GM19397 (cell line): ENCODE data around the gene CCL13.
"Not testable (repeated sequence)": the region's sequence is repeated elsewhere in the genome, so short reads cannot be mapped to it uniquely, and the experiment has no call there.

Experiments used
- ATAC-seq: cut with Tn5 transposase; IDR thresholded peaks from one replicate; pipeline ENCODE4 v1.9.1; 2021; ENCODE audit warnings: mild to moderate bottlenecking, moderate library complexity; ENCODE audit not compliant: unreplicated experiment

CCL13 gene

DNA sequence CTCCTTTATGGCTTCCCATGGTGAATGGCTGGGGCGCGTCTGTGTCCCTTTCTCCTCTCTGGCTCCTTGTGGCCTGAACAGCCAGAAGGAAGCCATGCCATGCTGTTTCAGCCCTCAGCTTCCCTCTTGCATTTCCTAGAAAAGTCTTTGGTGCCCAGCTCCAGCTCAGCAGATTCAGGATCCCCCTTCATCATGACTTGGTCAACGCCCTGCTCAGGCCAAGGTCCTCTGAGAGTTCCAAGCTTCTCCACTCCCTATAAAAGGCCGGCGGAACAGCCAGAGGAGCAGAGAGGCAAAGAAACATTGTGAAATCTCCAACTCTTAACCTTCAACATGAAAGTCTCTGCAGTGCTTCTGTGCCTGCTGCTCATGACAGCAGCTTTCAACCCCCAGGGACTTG is at the start of gene CCL13:
TSS of gene CCL13 (plus strand) at position 287 of the 400 bp plus-strand sequence. CDS start at position 334, 47 bp downstream.
- no peak for ATAC-seq

DNA sequence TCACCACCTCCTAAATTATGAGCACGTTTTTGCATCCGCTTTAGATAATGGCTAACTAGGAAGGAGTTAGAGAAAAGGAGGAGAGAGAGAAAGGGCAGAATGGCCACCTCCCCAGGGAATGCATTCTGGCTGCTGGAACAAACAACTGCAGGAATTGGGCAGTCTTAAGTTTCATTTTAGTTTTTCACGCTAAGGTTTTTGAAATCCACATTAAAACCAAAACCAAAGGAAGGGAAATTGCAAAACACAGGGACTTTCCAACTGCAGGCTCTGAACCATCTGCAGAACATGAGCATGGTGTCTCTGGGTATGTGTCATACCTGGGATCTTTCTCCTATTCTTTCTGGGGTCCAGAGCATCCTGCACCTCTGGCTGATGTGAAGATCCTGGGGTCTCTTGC is 49.2 kb upstream of the CCL13 start:
- no peak for ATAC-seq

DNA sequence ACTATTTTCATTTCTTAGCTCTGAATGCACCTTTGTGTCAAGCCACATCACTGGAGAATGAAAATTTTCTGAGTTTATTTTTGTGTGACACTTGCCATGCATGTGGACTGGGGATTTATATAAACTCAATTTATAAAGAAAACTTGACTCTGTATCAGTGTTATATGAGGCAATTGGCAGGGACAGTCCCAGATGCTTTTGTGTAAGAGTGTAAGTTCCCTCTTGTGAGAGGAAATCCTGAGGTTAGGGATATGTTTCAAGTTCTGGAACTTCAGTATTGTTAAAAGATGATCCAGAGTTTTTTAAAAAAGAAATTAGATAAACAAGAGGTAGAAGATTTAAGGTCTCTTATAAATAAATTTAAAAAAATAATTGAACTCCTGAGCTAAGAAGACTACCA is 47.9 kb upstream of the CCL13 start:
- ATAC-seq: no peak

DNA sequence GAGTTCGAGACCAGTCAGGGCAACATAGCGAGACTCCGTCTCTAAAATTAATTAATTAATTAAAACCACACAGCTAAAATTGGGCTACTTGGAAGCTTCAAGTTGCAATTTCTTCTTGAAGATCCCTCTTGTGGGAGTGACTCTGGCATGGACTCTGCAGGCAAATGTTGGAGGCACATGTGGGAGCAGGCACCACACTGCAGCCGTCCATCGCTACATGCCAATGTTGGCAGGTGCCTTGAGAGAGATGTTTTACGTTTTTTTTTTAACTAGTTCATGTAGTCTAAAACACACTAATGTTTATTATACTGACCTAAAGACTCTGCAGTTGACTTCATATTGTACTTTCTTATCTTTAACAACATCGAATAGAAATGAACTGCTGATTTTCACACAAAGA is 45.0 kb upstream of the CCL13 start:
- no peak for ATAC-seq

DNA sequence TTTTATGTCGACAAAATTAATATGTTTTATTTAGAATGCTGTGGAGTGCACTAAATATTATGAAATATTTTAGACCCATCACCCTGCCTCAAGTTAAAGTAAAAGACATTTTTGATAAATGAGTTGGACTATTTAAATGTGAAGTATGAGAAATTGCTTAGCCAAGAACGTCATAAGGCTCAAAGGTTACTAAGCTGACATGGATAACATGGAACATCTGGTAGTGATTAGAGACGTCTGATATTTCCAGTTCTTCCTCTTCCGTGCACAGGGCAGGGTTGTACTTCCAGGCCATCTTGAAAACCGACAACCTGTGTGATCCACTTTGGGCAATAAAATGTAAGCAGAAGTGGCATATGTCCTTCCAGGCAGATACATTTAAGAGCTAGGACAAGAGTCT is 44.2 kb upstream of the CCL13 start:
- ATAC-seq: no peak

DNA sequence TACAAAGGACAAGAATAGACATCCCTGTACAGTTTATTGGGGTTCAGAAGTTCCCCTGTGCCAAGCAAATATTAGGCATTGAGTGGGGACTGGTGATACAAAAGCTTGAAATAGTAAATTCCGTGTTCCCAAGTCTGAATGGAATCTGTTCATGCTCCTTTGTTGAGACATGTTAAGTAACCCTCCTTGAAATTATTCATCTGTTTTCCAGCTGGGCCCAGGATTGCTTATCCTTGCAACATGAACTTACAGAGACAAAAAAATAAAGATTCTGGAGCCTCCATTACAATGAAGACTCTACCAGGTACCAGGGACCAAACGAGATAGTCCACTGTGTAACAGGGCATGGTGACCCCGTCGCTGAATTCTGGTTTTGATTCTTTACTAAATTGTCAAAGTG is 43.1 kb upstream of the CCL13 start:
- ATAC-seq: no peak

DNA sequence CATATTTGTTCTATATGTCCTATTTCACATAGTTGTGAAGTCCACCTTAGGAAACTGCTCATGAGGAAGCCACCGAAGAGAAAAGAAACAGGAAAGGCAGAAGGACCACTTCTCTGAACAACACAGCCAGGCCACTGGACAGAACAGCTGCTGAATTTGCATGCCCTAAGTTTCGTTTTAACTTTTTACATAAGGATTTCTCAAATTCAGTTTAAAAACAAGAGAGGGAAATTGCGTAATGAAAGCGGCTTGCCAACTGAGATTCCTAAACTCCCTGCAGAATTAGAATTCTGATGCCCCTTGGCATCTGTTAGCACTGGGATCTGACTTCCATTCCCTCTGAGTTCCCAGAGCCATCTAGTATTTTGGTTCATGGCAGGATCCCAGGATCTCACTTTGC is 42.0 kb upstream of the CCL13 start:
- ATAC-seq: no peak

DNA sequence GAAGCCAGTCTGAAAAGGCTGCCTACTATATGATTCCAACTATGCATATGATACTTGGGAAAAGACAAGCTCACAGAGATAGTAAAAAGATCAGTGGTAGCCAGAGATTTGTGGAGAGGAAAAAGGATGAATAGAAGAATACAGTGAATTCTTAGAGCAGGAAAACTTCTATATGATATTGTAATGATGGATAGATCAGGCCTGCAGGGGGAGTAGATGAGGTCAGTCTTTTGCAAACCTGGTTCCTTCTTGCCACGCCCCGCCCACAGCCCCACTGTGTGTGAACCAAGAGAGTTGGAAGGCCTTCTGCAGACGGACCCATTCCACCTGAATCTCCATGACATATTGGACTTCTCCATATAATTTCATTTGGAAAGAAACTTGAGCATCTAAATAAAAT is 37.8 kb upstream of the CCL13 start:
- no peak for ATAC-seq

DNA sequence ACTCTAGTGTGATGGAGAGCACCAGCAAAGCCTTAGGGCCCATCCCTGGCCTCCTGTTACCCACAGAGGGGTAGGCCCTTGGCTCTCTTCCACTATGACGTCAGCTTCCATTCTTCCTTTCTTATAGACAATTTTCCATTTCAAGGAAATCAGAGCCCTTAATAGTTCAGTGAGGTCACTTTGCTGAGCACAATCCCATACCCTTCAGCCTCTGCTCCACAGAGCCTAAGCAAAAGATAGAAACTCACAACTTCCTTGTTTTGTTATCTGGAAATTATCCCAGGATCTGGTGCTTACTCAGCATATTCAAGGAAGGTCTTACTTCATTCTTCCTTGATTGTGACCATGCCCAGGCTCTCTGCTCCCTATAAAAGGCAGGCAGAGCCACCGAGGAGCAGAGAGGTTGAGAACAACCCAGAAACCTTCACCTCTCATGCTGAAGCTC is 37.2 kb upstream of the CCL13 start, which contains the start of gene CCL8:
TSS of gene CCL8 (plus strand) at position 397 of the 445 bp plus-strand sequence. CDS start 67 bp downstream, outside the sequence.
- ATAC-seq: no peak

DNA sequence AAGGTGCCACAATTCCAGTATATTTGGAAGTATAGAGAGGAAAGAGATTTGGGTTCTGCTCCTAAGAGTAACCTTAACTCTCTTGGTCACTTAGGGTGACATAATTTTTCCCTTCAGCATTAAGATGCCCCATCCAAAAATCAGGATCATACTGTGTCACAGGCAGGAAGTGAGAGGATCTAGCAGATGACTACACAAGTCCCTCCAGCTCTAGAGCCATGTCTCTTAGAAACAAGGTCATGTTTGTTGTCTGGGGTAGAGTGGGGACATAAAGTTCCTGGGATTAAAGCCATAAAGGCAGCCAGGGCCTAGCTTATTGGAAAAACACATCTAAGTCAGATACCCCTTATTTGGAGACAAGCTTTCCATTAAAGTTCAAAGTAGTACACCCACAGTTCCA is 34.3 kb upstream of the CCL13 start:
- ATAC-seq: no peak

DNA sequence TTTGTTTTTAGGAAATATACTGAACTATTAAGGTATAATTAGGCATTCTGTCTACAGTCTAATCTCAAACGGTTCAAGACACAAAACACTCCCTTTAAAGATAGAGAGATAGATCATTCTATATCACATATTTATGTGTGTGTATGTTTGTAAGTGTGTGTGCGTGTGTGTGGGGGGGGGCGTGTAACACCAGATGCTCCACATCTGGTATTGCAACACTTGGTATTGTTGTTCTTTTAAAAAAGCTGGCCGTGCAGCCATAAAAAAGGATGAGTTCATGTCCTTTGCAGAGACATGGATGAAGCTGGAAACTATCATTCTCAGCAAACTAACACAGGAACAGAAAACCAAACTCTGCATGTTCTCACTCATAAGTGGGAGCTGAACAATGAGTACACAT is 28.7 kb upstream of the CCL13 start:
- not testable (repeated sequence) for ATAC-seq

DNA sequence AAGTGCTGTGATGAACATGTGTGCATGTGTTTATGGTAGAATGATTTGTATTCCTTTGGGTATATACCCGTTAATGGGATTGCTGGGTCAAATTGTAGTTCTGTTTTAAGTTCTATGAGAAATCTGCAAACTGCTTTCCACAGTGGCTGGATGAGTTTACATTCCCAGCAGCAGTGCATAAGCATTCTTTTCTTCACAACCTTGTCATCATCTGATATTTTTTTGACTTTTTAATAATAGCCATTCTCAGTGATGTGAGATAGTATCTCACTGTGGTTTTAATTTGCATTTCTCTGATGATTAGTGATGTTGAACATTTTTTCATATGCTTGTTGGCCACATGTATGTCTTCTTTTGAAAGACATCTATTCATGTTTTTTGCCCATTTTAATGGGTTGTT is 18.6 kb upstream of the CCL13 start:
- no peak for ATAC-seq

DNA sequence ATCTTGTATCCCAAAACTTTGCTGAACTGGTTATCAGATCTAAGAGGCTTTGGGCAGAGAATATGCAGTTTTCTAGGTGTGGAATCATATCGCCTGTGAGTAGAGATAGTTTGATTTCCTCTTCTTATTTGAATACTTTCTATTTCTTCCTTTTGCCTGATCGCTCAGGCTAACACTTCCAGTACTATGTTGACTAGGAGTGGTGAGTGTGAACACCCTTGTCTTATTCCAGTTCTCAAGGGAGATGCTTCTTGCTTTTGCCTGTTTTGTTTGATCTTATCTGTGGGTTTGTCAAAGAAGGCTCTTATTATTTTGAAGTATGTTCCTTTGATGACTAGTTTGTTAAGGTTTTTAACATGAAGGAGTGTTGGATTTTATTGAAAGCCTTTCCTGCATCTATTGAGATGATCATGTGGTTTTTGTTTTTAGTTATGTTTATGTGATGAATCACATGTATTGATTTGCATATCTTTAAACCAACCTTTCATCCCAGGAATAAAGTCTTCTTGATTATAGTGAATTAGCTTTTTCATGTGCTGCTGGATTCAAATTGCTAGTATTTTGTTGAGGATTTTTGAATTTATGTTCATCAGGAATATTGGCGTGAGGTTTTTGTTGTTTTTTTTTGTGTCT is 17.0 kb upstream of the CCL13 start:
- ATAC-seq: no peak

DNA sequence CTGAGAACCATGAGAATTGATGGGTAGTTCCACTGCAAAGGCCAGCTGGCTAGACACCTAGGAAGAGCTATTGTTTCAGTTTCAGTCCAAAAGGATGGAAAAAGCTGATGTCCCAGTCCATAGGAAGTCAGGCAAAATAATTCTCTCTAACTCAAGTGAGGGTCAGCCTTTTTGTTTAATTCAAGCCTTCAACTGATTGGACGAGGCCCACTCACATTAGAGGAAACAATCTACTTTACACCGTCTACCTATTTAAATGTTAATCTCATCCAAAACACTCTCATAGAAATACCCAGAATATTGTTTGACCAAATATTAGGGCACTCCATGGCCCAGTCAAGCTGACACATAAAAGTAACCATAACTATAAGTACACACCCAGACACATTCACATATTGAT is 14.4 kb upstream of the CCL13 start:
- no peak for ATAC-seq

DNA sequence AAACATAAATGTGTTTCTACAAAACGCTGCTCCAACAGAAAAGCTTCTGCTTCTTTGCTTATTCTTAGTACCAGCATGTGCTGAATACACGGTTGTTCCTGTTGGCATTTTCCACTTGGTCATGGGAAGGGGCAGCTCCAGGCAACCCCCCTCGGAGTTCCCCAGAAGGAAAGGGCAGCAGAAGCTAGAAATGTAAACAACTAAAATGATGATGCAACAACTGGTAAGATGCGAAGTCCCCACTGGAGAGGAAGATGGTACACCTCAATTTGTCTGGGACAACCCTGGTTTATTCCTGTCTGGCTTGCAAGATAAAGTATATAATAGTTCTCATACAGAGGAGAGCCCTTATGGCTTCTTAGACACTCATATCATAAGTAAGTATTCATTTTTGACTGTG is 9.2 kb upstream of the CCL13 start:
- no peak for ATAC-seq

DNA sequence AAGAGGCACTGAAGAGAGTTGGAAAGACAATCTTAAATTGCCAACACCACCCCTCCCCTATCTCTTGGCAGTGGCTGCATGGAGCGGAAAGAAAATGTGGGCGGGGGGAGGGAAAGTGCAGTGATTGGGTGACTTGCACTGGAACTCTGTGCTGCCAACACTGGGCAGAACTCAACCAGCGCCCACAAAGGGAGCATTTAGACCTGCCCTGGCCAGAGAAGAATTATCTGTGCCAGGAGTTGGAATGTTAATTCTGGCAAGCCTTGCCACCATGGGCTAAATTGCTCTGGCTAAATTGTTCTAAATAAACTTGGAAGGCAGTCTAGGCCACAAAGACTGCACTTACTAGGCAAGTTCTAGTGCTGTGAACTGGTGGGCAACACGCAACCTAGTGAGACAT is 6.5 kb upstream of the CCL13 start:
- no peak for ATAC-seq

DNA sequence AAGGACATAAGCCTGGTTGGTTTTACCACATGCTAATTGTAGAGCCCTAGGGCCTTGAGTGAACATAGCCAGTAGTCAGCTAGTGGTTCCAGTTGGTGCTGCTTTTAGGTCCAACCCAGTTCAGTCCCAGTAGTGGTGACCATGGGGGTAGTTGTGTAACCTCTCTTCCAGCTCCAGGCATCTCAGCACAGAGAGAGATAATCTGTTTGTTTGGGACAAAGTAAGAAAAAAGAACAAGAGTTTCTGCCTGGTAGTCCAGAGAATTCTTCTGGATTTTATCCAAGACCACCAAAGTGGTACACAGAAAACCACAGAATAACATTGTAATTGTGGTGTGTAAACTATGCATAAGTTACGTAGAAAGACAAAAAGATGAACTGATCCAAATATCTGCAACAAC is 5.2 kb upstream of the CCL13 start:
- no peak for ATAC-seq

DNA sequence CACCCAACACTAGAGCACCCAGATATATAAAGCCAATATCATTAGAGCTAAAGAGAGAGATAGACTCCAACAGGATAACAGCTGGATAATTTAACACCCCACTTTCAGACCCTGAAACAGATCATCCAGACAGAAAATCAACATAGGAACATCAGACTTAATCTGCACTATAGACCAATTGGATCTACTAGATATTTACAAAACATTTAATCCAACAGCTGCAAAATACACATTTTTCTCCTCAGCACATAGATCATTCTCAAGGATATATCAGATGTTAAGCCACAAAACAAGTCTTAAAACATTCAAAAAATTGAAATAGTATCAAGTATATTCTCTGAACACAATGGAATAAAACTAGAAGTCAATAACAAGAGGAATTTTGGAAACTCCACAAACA is 4.1 kb upstream of the CCL13 start:
- no peak for ATAC-seq

DNA sequence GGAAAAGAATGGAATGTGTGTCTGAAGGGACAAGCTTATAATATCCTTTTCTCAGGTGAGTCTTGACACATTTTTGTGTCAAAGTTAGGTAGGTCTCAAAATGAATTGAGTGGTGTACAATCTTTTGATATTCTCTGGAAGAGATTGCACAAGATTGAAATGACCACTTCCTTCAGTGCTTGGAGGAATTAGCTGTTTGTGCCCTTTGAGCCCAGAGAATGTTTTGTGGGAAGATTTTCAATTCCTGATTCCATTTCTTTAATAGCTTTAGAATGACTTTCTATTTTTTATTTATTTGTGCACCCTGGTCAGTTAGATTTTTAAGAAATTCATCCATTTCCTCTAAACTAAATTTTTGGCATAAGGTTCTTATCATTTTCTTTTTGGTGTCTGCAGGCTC is 1.6 kb upstream of the CCL13 start:
- ATAC-seq: no peak

DNA sequence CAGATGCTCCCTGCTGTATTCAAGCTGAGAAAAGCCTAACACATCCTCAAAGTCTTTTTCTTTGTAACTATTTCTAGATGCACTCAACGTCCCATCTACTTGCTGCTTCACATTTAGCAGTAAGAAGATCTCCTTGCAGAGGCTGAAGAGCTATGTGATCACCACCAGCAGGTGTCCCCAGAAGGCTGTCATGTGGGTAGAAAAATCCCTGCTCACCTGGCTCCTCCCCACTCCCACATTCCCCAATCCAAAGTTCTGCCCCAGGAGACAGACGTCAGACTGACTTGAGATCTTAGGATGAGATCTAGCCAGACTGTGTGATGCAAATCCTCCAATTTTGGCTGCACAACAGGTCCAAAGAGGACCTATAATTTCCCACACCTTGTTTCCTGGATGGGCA is 1.1 kb downstream of the CCL13 start:
- ATAC-seq: no peak

DNA sequence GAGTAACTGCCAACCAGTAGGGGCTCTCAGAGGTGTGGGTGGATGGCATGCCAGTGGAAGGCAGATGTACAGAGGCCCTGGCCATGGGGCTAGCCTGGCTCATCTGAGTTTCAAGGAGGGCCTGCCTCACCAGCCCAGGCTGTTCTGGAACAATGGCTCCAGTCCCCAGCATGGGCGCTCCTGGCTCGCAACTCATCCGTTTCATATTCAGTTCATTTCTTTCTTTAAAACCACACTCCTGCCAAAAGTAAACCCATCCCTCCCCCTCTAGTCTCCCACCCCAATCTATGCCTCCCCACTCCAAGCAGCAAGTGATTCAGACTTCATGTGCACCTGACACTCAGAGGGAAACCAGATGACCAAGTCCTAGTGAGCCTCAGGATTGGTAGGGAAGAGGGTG is 2.4 kb downstream of the CCL13 start:
- ATAC-seq: no peak

DNA sequence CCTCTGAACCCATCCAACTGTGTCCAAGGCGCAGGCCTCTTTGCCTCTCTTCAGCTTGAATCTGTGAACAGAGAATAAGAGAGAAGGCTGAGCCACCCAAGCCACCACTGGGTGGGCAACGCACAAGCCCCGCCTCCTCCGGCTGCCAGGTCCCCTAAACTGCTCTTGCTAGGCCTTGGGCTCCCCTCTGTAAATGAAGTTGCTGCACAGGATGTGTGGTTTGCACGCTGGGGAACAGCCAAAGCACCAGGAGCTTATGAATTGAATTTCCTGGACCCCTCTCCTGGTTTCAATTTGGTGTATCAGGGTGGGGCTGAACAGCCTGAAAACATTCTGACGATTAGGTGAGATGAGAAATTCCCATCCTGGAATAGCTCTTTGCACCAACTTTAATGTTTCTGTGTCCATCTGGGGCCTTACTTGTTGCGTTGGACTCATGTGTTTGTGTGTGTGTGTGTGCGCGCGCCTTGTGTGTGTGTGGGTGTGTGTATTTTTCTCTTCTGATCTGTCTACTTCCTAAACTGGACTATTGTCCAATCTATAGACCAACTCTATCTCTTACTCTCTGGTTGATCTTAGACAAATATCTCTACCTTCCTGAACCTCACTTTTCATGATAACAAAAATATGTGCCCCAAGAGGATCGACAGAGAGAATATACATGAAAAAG is 4.5 kb downstream of the CCL13 start:
- ATAC-seq: no peak
